Activated naive CD4-positive, alpha-beta T cell treated with anti-CD3 and anti-CD28 coated beads for 36 hours (primary cell): ENCODE results near the gene SVBP. TPM values are rescaled to one million over a fixed set of nuclear protein-coding genes. Genes with fewer than 3 reads are reported as not detected.

Experiments
- CTCF ChIA-PET: fragments of 350-600 bp; sonication (Branson Sonifier 250); formaldehyde crosslinking; loops from one replicate; lab custom pipeline; 2021; ENCODE audit warnings: antibody characterized with exemption; lab: Charles Lee
- DNase-seq: peaks from one replicate; pipeline ENCODE4 v3.0.0-alpha.2; 2020
- H3K27ac Mint-ChIP-seq: one replicate; pipeline ENCODE4 v1.8.0; 2021; ENCODE audit warnings: mild to moderate bottlenecking, mixed read lengths
- H3K27me3 Mint-ChIP-seq: one replicate; pipeline ENCODE4 v1.8.0; 2021; ENCODE audit warnings: low read depth, mixed read lengths
- H3K36me3 Mint-ChIP-seq: one replicate; pipeline ENCODE4 v1.8.0; 2021; ENCODE audit warnings: low read depth, mixed read lengths
- H3K4me1 Mint-ChIP-seq: one replicate; pipeline ENCODE4 v1.8.0; 2021; ENCODE audit warnings: low read depth, mixed read lengths
- H3K4me3 Mint-ChIP-seq: one replicate; pipeline ENCODE4 v1.8.0; 2021; ENCODE audit warnings: mild to moderate bottlenecking, moderate library complexity, mixed read lengths
- H3K9me3 Mint-ChIP-seq: one replicate; pipeline ENCODE4 v1.8.0; 2021; ENCODE audit warnings: mixed read lengths
- intact Hi-C: fragments of 100-400 bp; cut with micrococcal nuclease; formaldehyde crosslinking; loops from one replicate; pipeline ENCODE4 v1.15.1; 2023
- total RNA-seq, 2 experiments: library from RNA; stranded (reverse); gene quantifications; one replicate each; pipeline ENCODE4 v1.2.3, GENCODE V29; 2021

The SVBP gene
- total RNA-seq, 2 experiments from 2014 or later: 16.4 to 17.0 TPM

GRCh38 chr1:42786097-42786496 lies 31.1 kb downstream of the SVBP start:
- Mint-ChIP-seq H3K27me3 (no peaks in the 10 kb centered on the region), H3K36me3 (peaks cover 9% of the 10 kb centered on the region), H3K4me1 (peaks cover 13% of the 10 kb centered on the region), H3K9me3 (no peaks in the 10 kb centered on the region), H3K27ac (no peak overlapping the region), H3K4me3 (peak overlapping the region; percentile 60)
- DNase-seq: no peak
- CTCF ChIA-PET: no interaction called here
- intact Hi-C loops: no loop called here

GRCh38 chr1:42784946-42785693 lies 32.1 kb downstream of the SVBP start, which contains the start of gene TMEM269:
TSS of gene TMEM269 (plus strand) at chr1:42784991. CDS start at chr1:42789894, 4,903 bp downstream.
- DNase-seq: peak; percentile 75
- peak within 1 kb of the TSS; percentile 60 for H3K4me3 Mint-ChIP-seq

DNA sequence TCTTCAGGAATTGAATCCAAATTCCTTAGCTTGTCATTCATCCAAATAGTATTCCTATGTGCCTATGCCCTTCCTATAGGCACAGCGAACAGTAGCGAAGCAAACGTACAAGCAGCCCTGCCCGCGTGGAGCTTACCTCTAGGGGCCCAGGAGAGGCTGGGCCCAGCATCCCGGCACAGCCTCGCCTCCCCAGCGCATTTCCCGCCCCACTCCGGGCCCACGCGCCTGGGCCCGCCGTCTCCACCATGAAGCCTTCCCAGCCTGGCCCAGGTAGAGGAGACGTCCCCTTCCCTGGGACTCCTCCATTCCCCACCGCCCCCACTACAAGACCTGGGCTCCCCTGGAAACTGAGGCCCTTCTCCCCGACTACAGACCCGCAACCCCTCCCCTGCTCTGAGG lies 32.7 kb downstream of the SVBP start:
- no peaks in the 10 kb centered on the region for H3K9me3 Mint-ChIP-seq
- no peak for DNase-seq
- intact Hi-C loops: no loop called here
- CTCF ChIA-PET: no interaction called here
- H3K4me1 Mint-ChIP-seq: peaks cover 13% of the 10 kb centered on the region
- H3K27ac Mint-ChIP-seq: no peak overlapping the region
- H3K27me3 Mint-ChIP-seq: no peaks in the 10 kb centered on the region
- H3K4me3 Mint-ChIP-seq: no peak overlapping the region
- peaks cover 15% of the 10 kb centered on the region for H3K36me3 Mint-ChIP-seq

More at GRCh38 chr1:42784946-42785693, 32.1 kb downstream of the SVBP start, which contains the start of gene TMEM269:
- Mint-ChIP-seq H3K36me3 (peaks cover 15% of the 10 kb centered on the region), H3K27me3 (no peaks in the 10 kb centered on the region), H3K27ac (no peak within 1 kb of the TSS), H3K4me1 (peaks cover 13% of the 10 kb centered on the region), H3K9me3 (no peaks in the 10 kb centered on the region)
- intact Hi-C loops: no loop called here
- CTCF ChIA-PET: no interaction called here

GRCh38 chr1:42783092-42783491 lies 34.1 kb downstream of the SVBP start:
- no peak for DNase-seq
- Mint-ChIP-seq H3K4me1 (peaks cover 13% of the 10 kb centered on the region), H3K4me3 (no peak overlapping the region), H3K27ac (no peak overlapping the region), H3K27me3 (no peaks in the 10 kb centered on the region), H3K9me3 (no peaks in the 10 kb centered on the region), H3K36me3 (peaks cover 15% of the 10 kb centered on the region)
- intact Hi-C loops: no loop called here
- CTCF ChIA-PET: interaction anchor here (0.7 to 1.1 kb wide), 3 partner anchors 17 to 534 kb away, joined by 3 to 4 read pairs (median 3); no protein-coding TSS in a partner anchor

DNA sequence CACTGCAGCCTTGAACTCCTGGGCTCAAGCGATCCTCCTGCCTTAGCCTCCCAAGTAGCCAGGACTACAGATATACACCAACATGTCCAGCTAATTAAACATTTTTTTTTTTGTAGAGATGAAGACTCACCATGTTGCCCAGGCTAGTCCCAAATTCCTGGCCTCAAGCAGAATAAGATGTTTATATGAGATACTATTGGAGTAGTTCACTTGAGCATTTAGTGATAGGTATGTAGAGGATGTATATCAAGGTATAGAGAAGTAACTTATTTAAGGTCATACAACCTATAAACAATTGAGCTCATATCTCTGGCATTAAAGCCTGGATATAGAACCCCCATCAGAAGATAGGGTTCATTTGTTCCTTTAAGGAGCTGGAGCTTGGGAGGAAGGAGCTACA lies 37.0 kb downstream of the SVBP start:
- Mint-ChIP-seq H3K36me3 (peaks cover 37% of the 10 kb centered on the region), H3K9me3 (no peaks in the 10 kb centered on the region), H3K4me1 (peaks cover under 1% of the 10 kb centered on the region), H3K4me3 (no peak overlapping the region), H3K27ac (no peak overlapping the region), H3K27me3 (no peaks in the 10 kb centered on the region)
- CTCF ChIA-PET: interaction anchor here (0.6 to 1.6 kb wide), 6 partner anchors 14 to 293 kb away, joined by 3 to 12 read pairs (median 5); partner anchors contain the start of gene P3H1
- no peak for DNase-seq
- intact Hi-C loops: no loop called here

GRCh38 chr1:42779725-42780124 lies 37.5 kb downstream of the SVBP start:
- no peak overlapping the region for H3K4me3 Mint-ChIP-seq
- no peak overlapping the region for H3K27ac Mint-ChIP-seq
- H3K27me3 Mint-ChIP-seq: no peaks in the 10 kb centered on the region
- H3K4me1 Mint-ChIP-seq: no peaks in the 10 kb centered on the region
- intact Hi-C loops: no loop called here
- no peak for DNase-seq
- H3K9me3 Mint-ChIP-seq: no peaks in the 10 kb centered on the region
- H3K36me3 Mint-ChIP-seq: peaks cover 41% of the 10 kb centered on the region
- CTCF ChIA-PET: interaction anchor here (0.7 to 3.9 kb wide), 5 partner anchors 13 to 294 kb away, joined by 3 to 23 read pairs (median 5); partner anchors contain the start of genes C1orf50 and P3H1

GRCh38 chr1:42777852-42778251 lies 39.3 kb downstream of the SVBP start:
- intact Hi-C loops: loop anchor here (1.0 kb wide), 2 partner anchors 135 to 295 kb away; no protein-coding TSS in a partner anchor
- peaks cover 44% of the 10 kb centered on the region for H3K36me3 Mint-ChIP-seq
- DNase-seq: peak; percentile 61
- no peak overlapping the region for H3K27ac Mint-ChIP-seq
- H3K9me3 Mint-ChIP-seq: no peaks in the 10 kb centered on the region
- H3K4me3 Mint-ChIP-seq: no peak overlapping the region
- H3K27me3 Mint-ChIP-seq: no peaks in the 10 kb centered on the region
- CTCF ChIA-PET: interaction anchor here (0.6 to 3.9 kb wide), 13 partner anchors 11 to 296 kb away, joined by 3 to 32 read pairs (median 4); partner anchors contain the start of genes C1orf50, P3H1 and ZNF691
- peaks cover 6% of the 10 kb centered on the region for H3K4me1 Mint-ChIP-seq

GRCh38 chr1:42776502-42776901 lies 40.7 kb downstream of the SVBP start:
- Mint-ChIP-seq H3K27me3 (no peaks in the 10 kb centered on the region), H3K36me3 (peaks cover 40% of the 10 kb centered on the region), H3K4me1 (peaks cover 12% of the 10 kb centered on the region), H3K27ac (no peak overlapping the region), H3K9me3 (no peaks in the 10 kb centered on the region), H3K4me3 (no peak overlapping the region)
- CTCF ChIA-PET: interaction anchor here (0.7 to 3.9 kb wide), 4 partner anchors 9 to 297 kb away, joined by 3 to 32 read pairs (median 13); partner anchors contain the start of genes C1orf50 and P3H1
- intact Hi-C loops: no loop called here
- DNase-seq: no peak

- Mint-ChIP-seq H3K27me3 (no peaks in the 10 kb centered on the region), H3K4me1 (peaks cover 19% of the 10 kb centered on the region), H3K4me3 (no peak overlapping the region), H3K9me3 (no peaks in the 10 kb centered on the region), H3K36me3 (peaks cover 35% of the 10 kb centered on the region), H3K27ac (no peak overlapping the region)
- DNase-seq: no peak
- intact Hi-C loops: no loop called here
- CTCF ChIA-PET: interaction anchor here (1.6 kb wide), 1 partner anchor 299 kb away, joined by 4 read pairs; no protein-coding TSS in a partner anchor
Measured at GRCh38 chr1:42774928-42775526, 42.2 kb downstream of the SVBP start.

DNA sequence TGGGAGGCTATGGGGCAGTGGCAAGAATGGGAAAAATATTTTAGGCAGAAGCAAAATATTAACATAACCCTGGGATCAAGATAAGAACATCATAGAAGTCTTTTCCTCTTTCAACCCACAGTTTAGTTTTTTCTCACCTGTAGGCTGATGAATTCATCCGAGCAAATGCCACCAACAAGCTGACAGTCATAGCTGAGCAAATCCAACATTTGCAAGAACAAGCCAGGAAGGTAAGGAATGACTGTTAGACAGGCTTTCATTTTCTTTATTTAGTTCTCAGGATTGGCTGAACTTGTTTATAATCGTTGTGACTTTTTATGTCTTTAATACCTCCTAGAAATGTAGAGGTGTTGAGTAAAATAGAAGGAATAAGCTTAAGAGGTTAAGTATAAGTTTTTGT lies 43.8 kb downstream of the SVBP start:
- Mint-ChIP-seq H3K9me3 (no peaks in the 10 kb centered on the region), H3K4me3 (no peak overlapping the region), H3K36me3 (peaks cover 45% of the 10 kb centered on the region), H3K4me1 (peaks cover 33% of the 10 kb centered on the region), H3K27me3 (no peaks in the 10 kb centered on the region), H3K27ac (peak overlapping the region; percentile 39)
- intact Hi-C loops: no loop called here
- CTCF ChIA-PET: interaction anchor here (1.6 kb wide), 1 partner anchor 300 kb away, joined by 4 read pairs; no protein-coding TSS in a partner anchor
- DNase-seq: no peak

- H3K27ac Mint-ChIP-seq: no peak overlapping the region
- H3K27me3 Mint-ChIP-seq: no peaks in the 10 kb centered on the region
- no peaks in the 10 kb centered on the region for H3K9me3 Mint-ChIP-seq
- peaks cover 19% of the 10 kb centered on the region for H3K36me3 Mint-ChIP-seq
- CTCF ChIA-PET: interaction anchor here (0.6 to 1.0 kb wide), 3 partner anchors 77 to 757 kb away, joined by 3 to 4 read pairs (median 3); partner anchors contain the start of gene ZNF691
- DNase-seq: no peak
- intact Hi-C loops: loop anchor here (5.0 kb wide), 1 partner anchor 402 kb away; the partner anchor contains the start of genes CFAP57 and EBNA1BP2
- H3K4me3 Mint-ChIP-seq: no peak overlapping the region
- H3K4me1 Mint-ChIP-seq: peaks cover 39% of the 10 kb centered on the region
Measured at GRCh38 chr1:42769811-42770210, 47.4 kb downstream of the SVBP start.

DNA sequence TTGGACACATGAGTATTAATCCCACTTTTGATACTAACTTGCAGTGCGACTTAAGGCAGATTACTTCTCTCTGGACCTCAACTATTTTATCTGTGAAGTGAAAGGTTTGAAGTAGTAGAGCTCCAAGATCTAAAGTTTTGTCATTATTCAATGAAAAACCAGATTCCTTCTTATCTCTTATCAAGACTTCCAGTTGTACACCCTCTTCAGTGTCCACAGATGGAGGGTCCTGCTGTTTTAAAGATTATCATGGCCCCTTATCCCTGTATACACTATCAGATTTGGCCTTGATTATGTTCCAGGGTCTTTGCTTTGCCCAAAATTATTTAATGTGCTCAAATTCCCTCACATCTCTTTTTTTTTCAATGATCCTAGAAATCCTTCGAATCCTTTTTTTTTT lies 49.0 kb downstream of the SVBP start:
- no peak overlapping the region for H3K27ac Mint-ChIP-seq
- CTCF ChIA-PET: interaction anchor here (0.6 to 4.3 kb wide), 5 partner anchors 10 to 437 kb away, joined by 3 to 23 read pairs (median 7); no protein-coding TSS in a partner anchor
- no peak for DNase-seq
- H3K4me3 Mint-ChIP-seq: no peak overlapping the region
- H3K27me3 Mint-ChIP-seq: no peaks in the 10 kb centered on the region
- peaks cover 40% of the 10 kb centered on the region for H3K4me1 Mint-ChIP-seq
- H3K36me3 Mint-ChIP-seq: peaks cover 16% of the 10 kb centered on the region
- H3K9me3 Mint-ChIP-seq: no peaks in the 10 kb centered on the region
- intact Hi-C loops: loop anchor here (5.0 kb wide), 1 partner anchor 404 kb away; the partner anchor contains the start of genes CFAP57 and EBNA1BP2
